ENCODE measurements around the gene MRPS6.

- TF ChIP-seq, protein P1, sequence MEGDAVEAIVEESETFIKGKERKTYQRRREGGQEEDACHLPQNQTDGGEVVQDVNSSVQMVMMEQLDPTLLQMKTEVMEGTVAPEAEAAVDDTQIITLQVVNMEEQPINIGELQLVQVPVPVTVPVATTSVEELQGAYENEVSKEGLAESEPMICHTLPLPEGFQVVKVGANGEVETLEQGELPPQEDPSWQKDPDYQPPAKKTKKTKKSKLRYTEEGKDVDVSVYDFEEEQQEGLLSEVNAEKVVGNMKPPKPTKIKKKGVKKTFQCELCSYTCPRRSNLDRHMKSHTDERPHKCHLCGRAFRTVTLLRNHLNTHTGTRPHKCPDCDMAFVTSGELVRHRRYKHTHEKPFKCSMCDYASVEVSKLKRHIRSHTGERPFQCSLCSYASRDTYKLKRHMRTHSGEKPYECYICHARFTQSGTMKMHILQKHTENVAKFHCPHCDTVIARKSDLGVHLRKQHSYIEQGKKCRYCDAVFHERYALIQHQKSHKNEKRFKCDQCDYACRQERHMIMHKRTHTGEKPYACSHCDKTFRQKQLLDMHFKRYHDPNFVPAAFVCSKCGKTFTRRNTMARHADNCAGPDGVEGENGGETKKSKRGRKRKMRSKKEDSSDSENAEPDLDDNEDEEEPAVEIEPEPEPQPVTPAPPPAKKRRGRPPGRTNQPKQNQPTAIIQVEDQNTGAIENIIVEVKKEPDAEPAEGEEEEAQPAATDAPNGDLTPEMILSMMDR (IDR thresholded peaks at IDR 0.05): no peak
- TF ChIP-seq POLR2A (IDR thresholded peaks at IDR 0.05): no peak
Observed at GRCh38 chr21:34174470-34174869, 101.1 kb downstream of the MRPS6 start.
